ENCODE data around the gene TACR1.

TACR1 gene

GRCh38 chr2:75033516-75033915, 165.8 kb downstream of the TACR1 start:
- ChIA-PET POLR2A (no interaction called here), CTCF (no interaction called here)
- DNase-seq (ENCODE audit: extremely low spot score): no peak
- TF ChIP-seq CTCF (IDR thresholded peaks at IDR 0.05; ENCODE audit: control extremely low read depth, extremely low read depth, low read depth, missing control alignments): no peak

GRCh38 chr2:75031906-75032803, 167.2 kb downstream of the TACR1 start:
- CTCF ChIA-PET: no interaction called here
- POLR2A ChIA-PET: no interaction called here
- no peak for DNase-seq (ENCODE audit: extremely low spot score)
- no peak for TF ChIP-seq CTCF (IDR thresholded peaks at IDR 0.05; ENCODE audit: control extremely low read depth, extremely low read depth, low read depth, missing control alignments)

GRCh38 chr2:75031171-75031570, 168.1 kb downstream of the TACR1 start:
- no peak for TF ChIP-seq CTCF (IDR thresholded peaks at IDR 0.05; ENCODE audit: control extremely low read depth, extremely low read depth, low read depth, missing control alignments)
- DNase-seq (ENCODE audit: extremely low spot score): no peak
- CTCF ChIA-PET: no interaction called here
- POLR2A ChIA-PET: no interaction called here

- CTCF ChIA-PET: interaction anchor here (1.1 kb wide), 1 partner anchor 9 kb away, joined by 4 read pairs; no protein-coding TSS in a partner anchor
Measured at GRCh38 chr2:75030218-75031009, 168.9 kb downstream of the TACR1 start.

GRCh38 chr2:75027886-75028285, 171.4 kb downstream of the TACR1 start:
- ChIA-PET CTCF (interaction anchor here (0.8 to 1.6 kb wide), 3 partner anchors 8 to 31 kb away, joined by 3 to 5 read pairs (median 4); no protein-coding TSS in a partner anchor), POLR2A (no interaction called here)
- TF ChIP-seq CTCF (IDR thresholded peaks at IDR 0.05; ENCODE audit: control extremely low read depth, extremely low read depth, low read depth, missing control alignments): no peak
- no peak for DNase-seq (ENCODE audit: extremely low spot score)

More at GRCh38 chr2:75030218-75031009, 168.9 kb downstream of the TACR1 start:
- no peak for DNase-seq (ENCODE audit: extremely low spot score)
- no peak for TF ChIP-seq CTCF (IDR thresholded peaks at IDR 0.05; ENCODE audit: control extremely low read depth, extremely low read depth, low read depth, missing control alignments)
- POLR2A ChIA-PET: no interaction called here

GRCh38 chr2:75025633-75026380, 173.5 kb downstream of the TACR1 start:
- no peak for TF ChIP-seq CTCF (IDR thresholded peaks at IDR 0.05; ENCODE audit: control extremely low read depth, extremely low read depth, low read depth, missing control alignments)
- no peak for DNase-seq (ENCODE audit: extremely low spot score)
- ChIA-PET POLR2A (no interaction called here), CTCF (interaction anchor here (1.0 to 2.2 kb wide), 7 partner anchors 12 to 108 kb away, joined by 3 to 7 read pairs (median 3); no protein-coding TSS in a partner anchor)

All from GM10248 (cell line).